HFFc6 (cell line): ENCODE measurements around the gene CC2D2B. TPM values are rescaled to one million over a fixed set of nuclear protein-coding genes. Genes with fewer than 3 reads are reported as not detected.

Source experiments
- DNase-seq: peaks from one replicate; pipeline ENCODE4 v3.0.0-alpha.2; 2018
- H3K27ac Mint-ChIP-seq: 2 replicates; pipeline ENCODE4 v1.8.0; 2020; ENCODE audit warnings: mild to moderate bottlenecking, mixed read lengths
- H3K27me3 Mint-ChIP-seq: 2 replicates; pipeline ENCODE4 v1.8.0; 2021; ENCODE audit warnings: mild to moderate bottlenecking, moderate library complexity, mixed read lengths; ENCODE audit not compliant: insufficient read depth
- H3K36me3 Mint-ChIP-seq: 2 replicates; pipeline ENCODE4 v1.8.0; 2021; ENCODE audit warnings: low read depth, mixed read lengths
- H3K4me1 Mint-ChIP-seq: 2 replicates; pipeline ENCODE4 v1.8.0; 2020; ENCODE audit warnings: low read depth, mixed read lengths
- H3K4me3 Mint-ChIP-seq: 2 replicates; pipeline ENCODE4 v1.8.0; 2020; ENCODE audit warnings: mild to moderate bottlenecking, moderate library complexity, mixed read lengths
- H3K9me3 Mint-ChIP-seq: 2 replicates; pipeline ENCODE4 v1.8.0; 2020; ENCODE audit warnings: mild to moderate bottlenecking, mixed read lengths
- CTCF ChIP-seq: fragments of 200-600 bp; sonication (generic); IDR thresholded peaks from 2 replicates; pipeline ENCODE4 v1.5.0; 2021; ENCODE audit warnings: antibody characterized with exemption, mild to moderate bottlenecking
- total RNA-seq, 6 experiments: library from RNA; stranded (reverse); fragmentation: NEBNext Ultra II Directional; extraction: Animal tissue kit (Norgen Biotek cat#: 25700); gene quantifications; 2 replicates in 1 of 6; 3 replicates in 5 of 6; pipeline ENCODE4 v1.2.3, GENCODE V29; 2021

The CC2D2B gene
- total RNA-seq, 6 experiments from 2014 or later = not detected

- no peaks in the 10 kb centered on the region; the same call in none of the 2 replicates for H3K27me3 Mint-ChIP-seq
- H3K9me3 Mint-ChIP-seq = no peaks in the 10 kb centered on the region
Observed at GRCh38 chr10:95865814-95866466, 41.8 kb upstream of the CC2D2B start.

GRCh38 chr10:95866467-95866842, 41.3 kb upstream of the CC2D2B start:
- DNase-seq = no peak
- H3K27me3 Mint-ChIP-seq = no peaks in the 10 kb centered on the region; the same call in none of the 2 replicates
- no peak for TF ChIP-seq CTCF
- no peaks in the 10 kb centered on the region for H3K36me3 Mint-ChIP-seq
- H3K27ac Mint-ChIP-seq = no peak overlapping the region
- peaks cover 6% of the 10 kb centered on the region; the same call in 1 of the 2 replicates for H3K4me1 Mint-ChIP-seq
- no peaks in the 10 kb centered on the region for H3K9me3 Mint-ChIP-seq
- no peak overlapping the region for H3K4me3 Mint-ChIP-seq

More at GRCh38 chr10:95865814-95866466, 41.8 kb upstream of the CC2D2B start:
- no peak for TF ChIP-seq CTCF
- Mint-ChIP-seq H3K36me3 (no peaks in the 10 kb centered on the region), H3K27ac (no peak overlapping the region), H3K4me1 (peaks cover 6% of the 10 kb centered on the region; the same call in 1 of the 2 replicates), H3K4me3 (no peak overlapping the region)
- DNase-seq = no peak

DNA sequence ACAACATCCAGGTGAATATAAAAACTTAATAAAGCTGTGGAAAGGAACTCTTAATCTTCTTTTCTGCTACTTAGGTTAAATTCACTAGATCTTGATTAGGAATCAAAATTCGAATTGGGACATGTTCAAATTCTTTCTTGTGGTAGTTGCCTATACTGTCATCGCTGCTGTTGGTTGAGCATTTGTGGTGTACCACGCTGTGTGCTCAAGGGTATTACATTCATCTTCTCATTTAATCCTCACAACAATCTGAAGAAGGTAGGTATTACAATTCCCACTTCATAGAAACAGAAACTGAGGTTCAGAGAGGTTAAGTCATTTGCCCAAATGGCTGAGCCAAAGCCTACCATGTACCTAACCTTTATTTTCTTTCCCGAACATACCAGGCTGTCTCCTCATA, 39.9 kb upstream of the CC2D2B start:
- Mint-ChIP-seq H3K27me3 (no peaks in the 10 kb centered on the region; the same call in none of the 2 replicates), H3K36me3 (no peaks in the 10 kb centered on the region), H3K4me1 (peaks cover 6% of the 10 kb centered on the region; the same call in 1 of the 2 replicates), H3K4me3 (no peak overlapping the region), H3K9me3 (no peaks in the 10 kb centered on the region), H3K27ac (no peak overlapping the region)
- TF ChIP-seq CTCF = no peak
- DNase-seq = no peak

DNA sequence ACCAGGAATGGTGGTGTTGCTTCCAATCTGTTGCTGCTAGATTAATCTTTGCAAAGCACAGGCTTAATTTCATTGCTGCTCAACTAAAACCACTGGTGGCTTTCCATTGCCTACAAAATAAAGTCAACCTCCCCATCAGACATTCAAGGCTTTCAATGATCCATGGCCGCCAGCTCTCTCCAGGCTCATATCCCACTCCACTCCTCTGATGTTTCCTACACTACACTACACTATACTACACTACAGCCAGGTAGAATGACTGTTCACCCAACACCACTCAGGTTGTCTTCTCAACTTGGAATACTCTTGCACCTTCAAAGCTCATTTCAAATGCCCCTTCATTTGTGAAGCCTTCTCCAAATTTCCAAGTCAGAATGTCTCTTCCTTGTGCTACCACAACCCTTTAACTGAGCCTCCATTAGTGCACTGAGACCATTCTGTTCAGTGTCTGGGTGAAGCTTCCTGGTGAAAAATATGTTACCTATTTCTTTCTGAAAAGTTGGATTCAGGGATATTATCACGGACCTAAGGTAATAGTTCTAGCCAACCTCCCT, 35.5 kb upstream of the CC2D2B start:
- Mint-ChIP-seq H3K36me3 (peaks cover 26% of the 10 kb centered on the region), H3K4me3 (no peak overlapping the region), H3K27ac (no peak overlapping the region), H3K4me1 (no peaks in the 10 kb centered on the region), H3K9me3 (no peaks in the 10 kb centered on the region), H3K27me3 (no peaks in the 10 kb centered on the region)
- no peak for DNase-seq
- no peak for TF ChIP-seq CTCF

- Mint-ChIP-seq H3K9me3 (no peaks in the 10 kb centered on the region), H3K27ac (no peak overlapping the region), H3K4me3 (no peak overlapping the region), H3K4me1 (no peaks in the 10 kb centered on the region), H3K36me3 (peaks cover 26% of the 10 kb centered on the region), H3K27me3 (no peaks in the 10 kb centered on the region)
- no peak for DNase-seq
- no peak for TF ChIP-seq CTCF
Observed at GRCh38 chr10:95873139-95873538, 34.6 kb upstream of the CC2D2B start.
